Trophoblast cell (in vitro differentiated cells and primary cell): Measurements from ENCODE around the gene COPA.

Experiments
- DNase-seq, 2 donors: peaks; one replicate each; pipeline ENCODE4 v3.0.0-alpha.2; 2016
- H2AFZ ChIP-seq: 2 replicates; pipeline ENCODE4 v1.6.1; 2013; ENCODE audit warnings: low read length, moderate library complexity, mild to moderate bottlenecking; ENCODE audit not compliant: insufficient read depth, poor library complexity
- H2AK5ac ChIP-seq: 2 replicates; pipeline ENCODE4 v1.6.1; 2013; ENCODE audit warnings: mild to moderate bottlenecking, low read length
- H2BK120ac ChIP-seq: 2 replicates; pipeline ENCODE4 v1.6.1; 2013; ENCODE audit warnings: low read length, mild to moderate bottlenecking, moderate library complexity; ENCODE audit not compliant: insufficient read depth, poor library complexity
- H2BK12ac ChIP-seq: 2 replicates; pipeline ENCODE4 v1.6.1; 2013; ENCODE audit warnings: mild to moderate bottlenecking, low read length, moderate library complexity
- H2BK5ac ChIP-seq: 2 replicates; pipeline ENCODE4 v1.6.1; 2013; ENCODE audit warnings: low read length, low read depth, moderate library complexity, mild to moderate bottlenecking; ENCODE audit not compliant: poor library complexity
- H3K14ac ChIP-seq: 2 replicates; pipeline ENCODE4 v1.6.1; 2013; ENCODE audit warnings: mild to moderate bottlenecking, low read length
- H3K18ac ChIP-seq: 2 replicates; pipeline ENCODE4 v1.6.1; 2013; ENCODE audit warnings: mild to moderate bottlenecking, low read length
- H3K23ac ChIP-seq: 2 replicates; pipeline ENCODE4 v1.6.1; 2013; ENCODE audit warnings: low read length
- H3K27ac ChIP-seq: 2 replicates; pipeline ENCODE4 v1.5.1; 2013; ENCODE audit warnings: low read depth, mild to moderate bottlenecking, inconsistent platforms, low read length, moderate library complexity
- H3K27me3 ChIP-seq: 2 replicates; pipeline ENCODE4 v1.6.1; 2013; ENCODE audit warnings: inconsistent platforms, mild to moderate bottlenecking, low read length, moderate library complexity; ENCODE audit not compliant: insufficient read depth
- H3K36me3 ChIP-seq, 2 experiments: 1 replicate in 1 of 2; 2 replicates in 1 of 2; pipeline ENCODE4 v1.6.1; 2013; ENCODE audit warnings: low read length in 2 of 2, mild to moderate bottlenecking in 2 of 2, moderate library complexity in 1 of 2; ENCODE audit not compliant: insufficient read depth in 2 of 2, control insufficient read depth in 1 of 2
- H3K4ac ChIP-seq: 2 replicates; pipeline ENCODE4 v1.6.1; 2013; ENCODE audit warnings: low read depth, mild to moderate bottlenecking, low read length, moderate library complexity
- H3K4me1 ChIP-seq, 2 experiments: 1 replicate in 1 of 2; 2 replicates in 1 of 2; pipeline ENCODE4 v1.6.1; 2013; ENCODE audit warnings: low read length in 2 of 2, mild to moderate bottlenecking in 2 of 2, moderate library complexity in 1 of 2; ENCODE audit not compliant: insufficient read depth in 2 of 2, control insufficient read depth in 1 of 2
- H3K4me2 ChIP-seq: 2 replicates; pipeline ENCODE4 v1.6.1; 2013; ENCODE audit warnings: inconsistent platforms, mild to moderate bottlenecking, low read length, moderate library complexity
- H3K4me3 ChIP-seq: 2 replicates; pipeline ENCODE4 v1.5.1; 2013; ENCODE audit warnings: mild to moderate bottlenecking, low read depth, low read length, inconsistent platforms
- H3K79me1 ChIP-seq: one replicate; pipeline ENCODE4 v1.6.1; 2013; ENCODE audit warnings: low read length
- H3K79me2 ChIP-seq: 2 replicates; pipeline ENCODE4 v1.6.1; 2013; ENCODE audit warnings: low read length, mild to moderate bottlenecking; ENCODE audit not compliant: control insufficient read depth, insufficient read depth, poor library complexity
- H3K9ac ChIP-seq: 2 replicates; pipeline ENCODE4 v1.6.1; 2013; ENCODE audit warnings: mild to moderate bottlenecking, low read length
- H3K9me3 ChIP-seq: 2 replicates; pipeline ENCODE4 v1.6.1; 2013; ENCODE audit warnings: low read depth, mild to moderate bottlenecking, control low read depth, inconsistent platforms, low read length; ENCODE audit not compliant: insufficient read depth
- H4K12ac ChIP-seq: 2 replicates; pipeline ENCODE4 v1.6.1; 2013; ENCODE audit warnings: low read depth, mild to moderate bottlenecking, low read length, moderate library complexity
- H4K8ac ChIP-seq: 2 replicates; pipeline ENCODE4 v1.6.1; 2013; ENCODE audit warnings: low read depth, mild to moderate bottlenecking, low read length, moderate library complexity
- H4K91ac ChIP-seq: one replicate; pipeline ENCODE4 v1.6.1; 2013; ENCODE audit warnings: low read depth, mild to moderate bottlenecking, low read length, moderate library complexity
- WGBS: extraction: QIAGEN DNeasy Blood & Tissue Kit; methylation state at CpG from one replicate; pipeline ENCODE4 v1.1.7; 2013; ENCODE audit warnings: missing lambda C conversion rate; ENCODE audit not compliant: insufficient read length, insufficient coverage; ENCODE audit errors: extremely low coverage; 5-methylcytosine and 5-hydroxymethylcytosine counted together

Gene COPA

DNA sequence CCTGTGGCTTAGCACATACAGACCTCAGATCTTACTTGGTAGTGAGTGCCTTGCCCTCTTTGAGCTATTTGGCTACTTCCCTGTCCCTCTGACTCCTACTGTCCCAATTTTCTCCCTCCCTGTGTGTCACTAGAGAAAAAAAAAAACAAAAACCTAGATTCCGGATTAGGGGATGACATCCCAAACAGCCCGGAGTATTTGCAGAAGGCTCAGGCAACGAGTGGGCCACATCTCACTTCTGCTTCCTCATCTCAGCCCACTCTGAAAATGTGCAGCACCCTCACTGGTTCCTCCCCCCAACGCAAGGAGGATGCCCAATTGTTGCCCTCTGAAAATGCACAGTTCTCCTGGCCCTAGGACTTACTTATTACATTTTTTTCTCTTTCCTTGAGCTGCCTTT, 28.7 kb upstream of the COPA start:
- Histone ChIP-seq H3K27ac (no peak overlapping the region), H3K4ac (no peak overlapping the region), H3K79me1 (no peaks in the 10 kb centered on the region), H4K12ac (no peak overlapping the region), H2AFZ (no peak overlapping the region), H3K18ac (no peak overlapping the region), H3K36me3 (no peaks in the 10 kb centered on the region), H3K27me3 (no peaks in the 10 kb centered on the region), H2AK5ac (no peak overlapping the region), H3K4me2 (no peak overlapping the region), H3K9ac (no peak overlapping the region), H2BK120ac (no peak overlapping the region), H2BK5ac (no peak overlapping the region), H3K9me3 (no peaks in the 10 kb centered on the region), H2BK12ac (no peak overlapping the region), H3K14ac (no peak overlapping the region), H4K8ac (no peak overlapping the region), H3K4me1 (peaks cover 4 to 6% of the 10 kb centered on the region in 2 experiments), H3K4me3 (no peak overlapping the region), H3K79me2 (no peaks in the 10 kb centered on the region), H4K91ac (no peak overlapping the region), H3K23ac (no peak overlapping the region)
- DNase-seq = no peak
- WGBS = no CpG with 5 or more reads among the region's 4 CpGs

DNA sequence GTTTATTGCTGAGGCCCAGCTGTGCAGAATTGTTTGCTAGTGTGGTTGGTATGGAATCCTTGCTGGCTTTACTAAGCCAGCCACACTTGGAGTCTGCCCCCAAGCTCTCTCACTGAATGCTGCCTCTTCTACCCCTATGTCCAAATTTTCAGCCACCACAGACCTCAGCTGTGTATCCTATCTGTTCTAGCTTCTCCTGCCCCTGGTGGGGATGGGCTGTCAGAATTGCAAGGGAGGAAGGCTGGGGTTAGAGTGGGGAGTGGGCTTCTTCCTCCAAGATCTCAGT, 28.2 kb upstream of the COPA start:
- no peak overlapping the region for H3K18ac ChIP-seq
- no peak overlapping the region for H4K8ac ChIP-seq
- H4K12ac ChIP-seq = no peak overlapping the region
- H3K4me3 ChIP-seq = no peak overlapping the region
- no peak overlapping the region for H3K27ac ChIP-seq
- no peaks in the 10 kb centered on the region for H3K79me2 ChIP-seq
- no peak overlapping the region for H2BK5ac ChIP-seq
- H3K4me1 ChIP-seq = peaks cover 3 to 6% of the 10 kb centered on the region in 2 experiments
- no peak overlapping the region for H2AK5ac ChIP-seq
- H3K4me2 ChIP-seq = no peak overlapping the region
- no peak overlapping the region for H3K23ac ChIP-seq
- H3K36me3 ChIP-seq = no peaks in the 10 kb centered on the region
- no peak overlapping the region for H3K14ac ChIP-seq
- H3K4ac ChIP-seq = no peak overlapping the region
- H3K79me1 ChIP-seq = no peaks in the 10 kb centered on the region
- H3K9me3 ChIP-seq = no peaks in the 10 kb centered on the region
- H2BK12ac ChIP-seq = no peak overlapping the region
- DNase-seq = no peak
- H4K91ac ChIP-seq = no peak overlapping the region
- no peaks in the 10 kb centered on the region for H3K27me3 ChIP-seq
- H2AFZ ChIP-seq = no peak overlapping the region
- no peak overlapping the region for H3K9ac ChIP-seq
- no peak overlapping the region for H2BK120ac ChIP-seq

DNA sequence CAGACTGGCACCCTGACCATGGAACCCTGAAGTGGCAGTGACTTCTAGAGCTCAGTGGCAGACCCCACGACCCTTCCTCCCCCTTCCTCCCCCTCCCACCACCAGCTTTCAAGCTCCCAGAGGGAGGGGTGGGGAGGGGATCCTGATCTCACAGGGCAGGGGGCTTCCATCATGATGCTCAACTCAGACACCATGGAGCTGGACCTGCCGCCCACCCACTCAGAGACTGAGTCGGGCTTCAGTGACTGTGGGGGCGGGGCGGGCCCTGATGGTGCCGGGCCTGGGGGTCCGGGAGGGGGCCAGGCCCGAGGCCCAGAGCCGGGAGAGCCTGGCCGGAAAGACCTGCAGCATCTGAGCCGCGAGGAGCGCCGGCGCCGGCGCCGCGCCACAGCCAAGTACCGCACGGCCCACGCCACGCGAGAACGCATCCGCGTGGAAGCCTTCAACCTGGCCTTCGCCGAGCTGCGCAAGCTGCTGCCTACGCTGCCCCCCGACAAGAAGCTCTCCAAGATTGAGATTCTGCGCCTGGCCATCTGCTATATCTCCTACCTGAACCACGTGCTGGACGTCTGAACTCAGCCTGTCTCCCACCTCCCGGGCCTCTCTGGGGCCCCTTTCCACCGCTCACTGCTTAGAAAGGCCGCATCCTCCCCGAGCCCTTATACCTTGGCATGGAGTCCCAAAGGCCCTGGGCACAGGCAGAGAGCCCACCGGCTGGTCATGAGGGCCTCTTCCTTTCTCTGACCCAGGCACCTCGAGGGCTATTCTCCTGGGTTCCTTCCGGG, 27.7 kb upstream of the COPA start:
- H3K9me3 ChIP-seq = no peaks in the 10 kb centered on the region
- no peak overlapping the region for H4K8ac ChIP-seq
- H3K9ac ChIP-seq = no peak overlapping the region
- H4K12ac ChIP-seq = no peak overlapping the region
- peaks cover 0 to 1% of the 10 kb centered on the region in 2 experiments for H3K4me1 ChIP-seq
- no peaks in the 10 kb centered on the region for H3K36me3 ChIP-seq
- H2BK12ac ChIP-seq = no peak overlapping the region
- no CpG with 5 or more reads among the region's 42 CpGs for WGBS
- no peak for DNase-seq
- H3K23ac ChIP-seq = no peak overlapping the region
- H3K4ac ChIP-seq = no peak overlapping the region
- no peak overlapping the region for H3K4me2 ChIP-seq
- H4K91ac ChIP-seq = no peak overlapping the region
- no peak overlapping the region for H3K18ac ChIP-seq
- H3K14ac ChIP-seq = no peak overlapping the region
- H2AK5ac ChIP-seq = no peak overlapping the region
- no peaks in the 10 kb centered on the region for H3K79me1 ChIP-seq
- H3K27me3 ChIP-seq = no peaks in the 10 kb centered on the region
- no peak overlapping the region for H2BK5ac ChIP-seq
- H2BK120ac ChIP-seq = no peak overlapping the region
- H3K79me2 ChIP-seq = no peaks in the 10 kb centered on the region
- no peak overlapping the region for H3K27ac ChIP-seq
- no peak overlapping the region for H2AFZ ChIP-seq
- H3K4me3 ChIP-seq = no peak overlapping the region

DNA sequence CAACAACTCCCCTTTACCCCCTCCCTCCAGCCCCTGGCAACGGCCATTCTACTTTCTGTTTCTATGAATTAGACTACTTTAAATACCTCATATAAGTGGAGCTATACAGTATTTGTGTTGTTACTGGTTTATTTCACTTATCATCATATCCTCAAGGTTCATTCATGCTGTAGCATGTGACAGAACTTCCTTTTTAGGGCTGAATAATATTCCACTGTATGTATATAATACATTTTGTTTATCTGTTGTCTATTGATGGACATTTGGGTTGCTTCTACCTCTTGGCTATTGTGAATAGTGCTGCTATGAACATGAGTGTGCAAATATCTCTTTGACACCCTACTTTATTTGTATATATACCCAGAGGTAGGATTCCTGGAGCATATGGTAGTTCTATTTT, 26.0 kb upstream of the COPA start:
- Histone ChIP-seq H4K91ac (no peak overlapping the region), H3K79me2 (no peaks in the 10 kb centered on the region), H3K79me1 (no peaks in the 10 kb centered on the region), H3K18ac (no peak overlapping the region), H3K14ac (no peak overlapping the region), H3K27me3 (no peaks in the 10 kb centered on the region), H3K9ac (no peak overlapping the region), H3K4me2 (no peak overlapping the region), H3K36me3 (no peaks in the 10 kb centered on the region), H2BK5ac (no peak overlapping the region), H3K4me3 (no peak overlapping the region), H3K23ac (no peak overlapping the region), H3K4me1 (no peaks in the 10 kb centered on the region), H2BK120ac (no peak overlapping the region), H3K4ac (no peak overlapping the region), H3K9me3 (no peaks in the 10 kb centered on the region), H2AK5ac (no peak overlapping the region), H4K12ac (no peak overlapping the region), H4K8ac (no peak overlapping the region), H2BK12ac (no peak overlapping the region), H3K27ac (no peak overlapping the region), H2AFZ (no peak overlapping the region)
- no peak for DNase-seq
- no CpG with 5 or more reads among the region's 1 CpG for WGBS
